Caki2 (cell line): ENCODE data around the gene THSD4. TPM values are rescaled to one million over a fixed set of nuclear protein-coding genes. Genes with fewer than 3 reads are reported as not detected.
"Not testable (repeated sequence)": the region's sequence is repeated elsewhere in the genome, so short reads cannot be mapped to it uniquely, and the experiment has no call there.

Experiments used
- DNase-seq: peaks from one replicate; pipeline ENCODE4 v3.0.0-alpha.2; 2015; ENCODE audit warnings: low read depth
- in situ Hi-C: cut with HindIII; loops from 2 replicates; pipeline ENCODE4 v1.10.0; 2016; ENCODE audit warnings: low sequenced_read_pairs, low pct_unique_long_range_greater_than_20kb, mixed read lengths
- total RNA-seq: library from RNA; depleted of rRNA; stranded (reverse); fragments of >200 nt; shearing (Covaris generic); gene quantifications from 2 replicates; pipeline ENCODE4 v1.2.3, GENCODE V29; 2014; ENCODE audit warnings: low replicate concordance

Gene THSD4
- total RNA-seq, 1 experiment from 2014 or later = 9.0 TPM

- no peak for DNase-seq
- in situ Hi-C loops = no loop called here
Measured at GRCh38 chr15:71387810-71388209, 272.5 kb downstream of the THSD4 start.

- DNase-seq = no peak
- in situ Hi-C loops = no loop called here
Measured at GRCh38 chr15:71390096-71390495, 274.8 kb downstream of the THSD4 start.

GRCh38 chr15:71391421-71392088 lies 276.3 kb downstream of the THSD4 start:
- DNase-seq = no peak
- in situ Hi-C loops = no loop called here

GRCh38 chr15:71392861-71393283 lies 277.6 kb downstream of the THSD4 start:
- in situ Hi-C loops = no loop called here
- no peak for DNase-seq

- no peak for DNase-seq
- in situ Hi-C loops = no loop called here
Measured at GRCh38 chr15:71393383-71393782, 278.1 kb downstream of the THSD4 start.

GRCh38 chr15:71396536-71397125 lies 281.4 kb downstream of the THSD4 start:
- in situ Hi-C loops = no loop called here
- no peak for DNase-seq

GRCh38 chr15:71397377-71397776 lies 282.1 kb downstream of the THSD4 start:
- no peak for DNase-seq
- in situ Hi-C loops = no loop called here

GRCh38 chr15:71400294-71400693 lies 285.0 kb downstream of the THSD4 start:
- DNase-seq = no peak
- in situ Hi-C loops = no loop called here

GRCh38 chr15:71401728-71402127 lies 286.5 kb downstream of the THSD4 start:
- DNase-seq, in situ Hi-C loops: not testable (repeated sequence)

- DNase-seq = no peak
- in situ Hi-C loops = no loop called here
Measured at GRCh38 chr15:71409541-71409940, 294.3 kb downstream of the THSD4 start.

GRCh38 chr15:71410347-71410746 lies 295.1 kb downstream of the THSD4 start:
- in situ Hi-C loops = no loop called here
- DNase-seq = no peak

- in situ Hi-C loops = no loop called here
- no peak for DNase-seq
Measured at GRCh38 chr15:71411538-71412482, 296.5 kb downstream of the THSD4 start.

GRCh38 chr15:71413419-71413818 lies 298.1 kb downstream of the THSD4 start:
- DNase-seq = no peak
- in situ Hi-C loops = no loop called here

GRCh38 chr15:71414853-71415252 lies 299.6 kb downstream of the THSD4 start:
- in situ Hi-C loops = no loop called here
- DNase-seq = no peak

- no peak for DNase-seq
- in situ Hi-C loops = no loop called here
Measured at GRCh38 chr15:71422530-71423259, 307.4 kb downstream of the THSD4 start.

GRCh38 chr15:71424765-71425164 lies 309.5 kb downstream of the THSD4 start:
- DNase-seq = no peak
- in situ Hi-C loops = no loop called here

GRCh38 chr15:71425388-71425787 lies 310.1 kb downstream of the THSD4 start:
- DNase-seq = no peak
- in situ Hi-C loops = no loop called here

- in situ Hi-C loops = no loop called here
- no peak for DNase-seq
Measured at GRCh38 chr15:71426792-71427191, 311.5 kb downstream of the THSD4 start.
